ENCODE data around the gene TMEM232.
"Not testable (repeated sequence)": the region's sequence is repeated elsewhere in the genome, so short reads cannot be mapped to it uniquely, and the experiment has no call there.

TMEM232 gene

DNA sequence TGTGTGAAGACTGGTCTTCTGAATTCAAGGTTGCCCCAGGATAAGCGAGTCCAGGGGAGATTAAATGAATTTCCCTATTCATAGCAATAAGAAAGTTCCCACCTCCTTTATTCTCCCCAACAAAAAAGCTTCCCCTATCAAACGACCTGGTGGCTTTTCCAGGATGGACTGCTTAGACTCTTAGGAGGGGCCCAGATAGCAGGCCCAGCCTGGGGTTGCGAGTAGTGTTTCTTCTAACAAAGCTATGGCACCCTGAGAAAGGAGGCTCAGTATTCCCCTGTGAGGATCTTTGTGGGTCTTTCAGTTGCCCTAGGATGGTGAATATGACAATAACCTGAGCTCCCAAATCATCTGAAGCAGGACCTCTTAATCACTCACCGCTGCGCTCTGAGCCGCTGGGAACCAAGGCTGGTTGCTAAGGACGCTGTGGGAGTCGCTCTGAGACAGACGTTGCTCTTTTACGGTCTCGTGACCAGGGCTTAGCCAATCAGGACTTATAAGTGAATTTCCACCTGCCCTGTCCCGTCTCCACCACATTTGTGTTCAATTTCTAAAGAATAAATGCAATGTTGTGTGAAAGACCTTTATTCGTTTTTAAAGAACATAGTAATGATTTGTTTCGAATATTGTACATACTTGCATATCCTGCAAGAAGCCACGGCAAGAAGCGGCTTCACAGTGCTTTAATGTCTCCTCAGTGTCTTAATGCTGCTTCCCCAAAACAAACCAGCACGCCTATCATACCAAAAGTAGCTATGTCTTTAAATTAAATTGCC, at the start of gene TMEM232:
Gene TMEM232 (minus strand): TSS at position 423 of the 776 bp plus-strand sequence. CDS start 59,319 bp downstream, outside the sequence.
- DNase-seq: peak; percentile 53

DNA sequence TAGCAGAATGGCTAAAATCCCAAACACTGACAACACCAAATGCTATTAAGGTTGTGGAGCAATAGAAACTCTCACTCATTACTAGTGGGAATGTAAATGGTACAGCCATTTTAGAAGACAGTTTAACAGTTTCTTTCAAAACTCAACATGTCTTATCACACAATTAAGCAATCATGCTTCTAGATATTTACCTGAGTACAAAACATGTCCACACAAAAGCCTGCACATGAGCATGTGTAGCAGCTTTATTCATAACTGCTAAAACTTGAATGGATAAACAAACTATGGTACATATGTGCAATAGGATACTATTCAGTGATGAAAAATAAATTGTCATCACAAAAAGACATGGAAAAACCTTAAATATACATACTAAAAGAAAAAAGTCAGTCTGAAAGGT, 43.8 kb upstream of the TMEM232 start:
- DNase-seq: no peak

DNA sequence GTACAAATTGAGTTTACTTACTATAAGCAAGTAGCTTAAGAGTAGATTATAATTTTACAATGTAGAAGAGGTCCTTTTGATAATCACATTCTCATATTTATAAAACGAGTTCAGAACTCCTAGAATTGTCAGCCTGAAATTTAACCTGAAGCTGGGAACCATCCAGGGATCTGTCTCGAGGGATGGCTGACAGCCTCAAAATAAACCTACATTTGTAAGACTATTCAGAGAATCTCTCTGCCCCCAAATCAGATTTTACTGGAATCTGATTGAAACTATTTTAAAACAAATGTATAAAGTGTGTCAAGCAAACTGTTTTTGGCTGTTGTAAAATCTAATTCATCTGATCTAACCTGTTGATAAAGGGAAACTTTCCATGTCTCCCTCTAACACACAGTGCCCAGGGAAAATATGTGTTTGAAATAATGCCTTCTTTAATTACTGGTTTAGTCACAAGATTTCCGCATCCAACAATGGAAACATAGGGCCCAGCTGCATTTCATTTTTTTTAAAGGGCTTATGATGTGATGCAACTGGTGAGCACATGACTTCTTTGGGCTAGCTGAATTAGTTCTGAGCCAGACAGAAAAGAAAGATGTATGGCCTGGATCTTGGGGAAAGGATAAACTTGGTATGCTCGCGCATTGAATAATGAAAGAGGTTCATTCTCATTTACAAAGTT, 42.7 kb upstream of the TMEM232 start:
- DNase-seq: no peak

DNA sequence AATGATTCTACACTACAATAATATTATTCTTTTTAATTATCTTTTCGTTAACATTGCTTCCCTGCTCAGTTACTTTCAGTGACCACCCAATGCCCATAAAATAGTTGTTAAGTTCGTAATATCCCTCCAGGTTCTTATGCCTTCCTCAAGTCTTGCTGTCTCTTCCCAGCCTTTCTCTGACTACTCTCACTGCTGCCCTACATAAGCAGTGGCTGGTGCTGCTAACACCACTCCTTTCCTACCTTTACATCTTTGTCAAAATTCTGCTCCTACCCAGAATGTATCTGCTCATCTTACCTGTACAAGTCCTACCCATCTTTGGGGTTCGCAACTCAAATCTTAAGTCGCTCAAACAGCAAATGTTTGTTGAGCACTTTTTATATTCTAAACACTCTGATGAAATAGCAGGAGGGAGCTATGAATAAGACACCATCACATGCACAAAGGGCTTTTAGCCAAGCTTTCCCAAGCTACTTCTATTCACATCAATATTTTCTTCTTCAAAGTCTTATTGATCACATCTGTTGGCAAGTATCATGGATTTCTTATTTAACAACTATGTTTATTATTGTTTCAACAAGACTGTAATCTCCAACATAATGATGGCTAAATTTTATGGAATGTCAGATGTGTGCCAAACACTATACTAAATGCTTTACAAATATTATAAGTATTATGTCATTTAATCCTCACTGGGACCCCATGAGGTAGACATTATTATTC, 41.8 kb upstream of the TMEM232 start:
- DNase-seq: no peak

DNA sequence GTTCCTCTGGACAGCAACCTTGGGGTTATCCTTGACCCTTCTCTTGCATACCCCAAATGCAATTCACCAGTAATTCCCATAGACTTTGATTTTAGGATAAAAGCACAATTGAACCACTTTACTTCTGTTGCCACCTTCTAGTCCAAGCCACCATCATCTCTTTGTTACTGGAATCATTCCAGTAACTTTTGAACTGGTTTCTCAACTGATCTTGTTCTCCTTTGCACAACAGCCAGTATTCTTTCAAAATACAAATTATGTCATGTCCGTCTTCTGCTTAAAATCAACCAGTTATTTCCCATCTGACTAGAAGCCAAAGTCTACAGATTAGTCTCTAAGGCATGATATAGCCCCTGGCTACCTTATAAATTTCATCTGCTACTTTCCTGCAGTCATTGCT, 33.7 kb upstream of the TMEM232 start:
- no peak for DNase-seq

DNA sequence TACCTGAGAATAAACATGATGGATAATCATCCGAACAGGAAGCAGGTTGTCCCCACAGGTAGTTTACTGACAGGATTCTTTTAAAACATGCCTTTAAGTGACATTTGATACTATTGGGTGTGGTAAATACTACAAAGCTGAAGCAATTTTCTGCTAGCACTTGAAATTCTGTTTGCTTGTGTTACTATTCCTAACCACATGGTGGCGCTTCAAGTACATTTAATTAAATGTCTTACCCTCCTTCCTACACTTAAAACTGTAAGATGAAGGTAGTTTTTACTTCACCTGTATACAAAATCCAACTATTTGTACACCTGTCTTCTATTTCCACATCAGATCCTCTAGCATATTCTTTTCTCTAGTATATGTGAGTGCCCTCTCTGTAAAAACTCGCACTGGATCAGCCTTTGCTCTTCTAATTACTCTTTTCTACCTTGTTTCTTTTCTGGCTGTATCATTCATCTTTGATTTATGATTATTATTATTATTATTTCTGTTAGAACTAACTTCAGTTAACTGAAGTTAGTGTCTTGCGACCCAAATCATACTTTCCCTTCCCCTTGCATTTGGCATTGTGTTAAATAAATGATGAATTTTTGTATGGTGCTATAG, 30.8 kb upstream of the TMEM232 start:
- DNase-seq: no peak

DNA sequence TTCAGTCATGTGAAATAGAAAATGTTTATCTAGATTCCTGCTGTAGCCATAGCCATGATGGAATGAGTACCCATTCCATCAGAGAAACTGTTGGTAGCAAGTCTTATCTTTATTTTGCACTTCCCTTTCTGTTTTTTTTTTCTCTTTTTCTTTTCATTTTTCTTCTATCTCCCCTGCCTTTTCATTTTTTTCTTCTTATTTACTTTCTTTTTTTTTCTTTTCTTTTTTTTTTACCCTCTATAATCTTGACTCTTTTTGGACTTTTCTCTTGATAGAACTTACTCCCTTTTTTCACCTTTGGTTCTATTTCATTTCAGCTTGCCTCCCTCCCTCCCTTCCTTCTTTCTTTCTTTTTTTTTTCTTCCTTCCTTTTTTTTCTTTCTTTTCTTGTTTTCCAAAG, 27.7 kb upstream of the TMEM232 start:
- DNase-seq: no peak

DNA sequence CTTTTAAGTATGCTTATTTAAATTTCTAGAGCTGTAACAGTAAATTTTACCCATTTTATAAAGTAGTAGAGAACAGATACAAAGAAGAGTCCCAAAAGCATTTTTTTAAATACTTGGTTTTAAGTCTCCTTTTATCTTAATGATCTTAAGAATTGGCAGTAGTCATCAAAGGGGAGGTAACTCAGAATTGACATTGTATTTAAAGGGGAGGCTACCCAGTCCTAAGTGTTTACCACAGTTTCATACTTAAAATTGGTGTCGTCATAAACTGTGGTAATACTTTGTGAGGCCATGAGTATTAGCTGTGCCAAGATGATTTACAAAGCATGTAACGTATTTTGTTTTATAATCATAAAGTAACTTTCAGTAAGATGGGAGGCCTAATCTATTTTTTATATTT, 27.1 kb upstream of the TMEM232 start:
- no peak for DNase-seq

DNA sequence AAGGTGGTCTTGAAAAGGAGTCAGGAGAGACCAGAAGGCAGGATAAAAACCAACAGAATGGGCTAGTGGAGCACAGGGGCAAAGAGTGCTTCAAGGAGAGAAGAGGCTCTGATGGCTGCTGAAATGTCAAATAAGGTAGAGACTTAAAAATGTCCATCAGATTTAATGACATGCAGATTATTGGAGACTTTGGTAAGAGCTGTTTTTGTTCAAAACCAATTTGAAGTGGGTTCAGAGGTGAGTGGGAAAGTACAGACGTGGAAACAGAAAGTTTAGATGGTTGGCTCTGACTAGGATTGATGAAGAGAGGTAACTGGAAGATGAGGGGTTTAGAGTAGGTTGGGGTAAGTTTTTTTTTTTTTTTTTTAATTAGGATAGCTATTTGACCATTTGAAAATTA, 26.5 kb upstream of the TMEM232 start:
- DNase-seq: no peak

DNA sequence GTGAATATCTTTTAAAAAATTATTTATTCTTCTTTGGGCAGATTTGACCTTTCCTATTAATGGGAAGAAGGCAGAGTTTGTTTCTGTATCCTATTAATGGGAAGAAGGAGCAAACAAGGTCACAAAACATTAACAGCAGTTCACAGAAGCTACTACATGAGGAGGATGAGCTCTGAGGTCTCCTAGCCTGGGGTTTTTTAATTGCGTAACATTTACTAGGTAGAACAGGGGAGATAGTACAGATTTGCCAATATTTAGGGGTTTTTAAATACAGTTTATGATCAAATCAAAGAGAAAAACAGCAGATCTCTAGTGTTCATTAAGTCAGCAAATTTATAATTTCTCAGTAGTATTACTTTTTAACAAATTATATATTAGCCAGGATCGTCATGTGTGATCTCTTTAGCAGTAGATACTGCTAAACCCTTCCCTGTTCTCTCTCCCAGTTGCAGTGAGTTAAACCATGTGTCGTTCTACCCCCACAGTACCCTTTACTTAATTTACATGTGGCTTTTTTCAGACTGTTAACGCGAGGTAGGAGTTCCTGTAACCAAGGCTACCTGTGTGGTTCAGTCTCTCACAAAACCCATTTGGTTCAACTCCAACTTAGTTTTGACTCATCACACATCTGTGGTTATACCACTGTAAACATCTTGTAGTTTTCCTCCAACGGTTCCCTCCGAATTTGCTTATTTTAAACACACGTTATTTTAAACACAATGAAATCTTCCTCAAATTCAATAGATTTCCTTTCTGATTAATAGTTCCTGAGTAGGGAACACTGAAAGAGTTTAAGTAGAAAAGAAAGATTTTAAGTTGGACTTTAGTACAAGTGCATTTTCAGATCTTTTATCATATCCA, 25.7 kb upstream of the TMEM232 start:
- no peak for DNase-seq

DNA sequence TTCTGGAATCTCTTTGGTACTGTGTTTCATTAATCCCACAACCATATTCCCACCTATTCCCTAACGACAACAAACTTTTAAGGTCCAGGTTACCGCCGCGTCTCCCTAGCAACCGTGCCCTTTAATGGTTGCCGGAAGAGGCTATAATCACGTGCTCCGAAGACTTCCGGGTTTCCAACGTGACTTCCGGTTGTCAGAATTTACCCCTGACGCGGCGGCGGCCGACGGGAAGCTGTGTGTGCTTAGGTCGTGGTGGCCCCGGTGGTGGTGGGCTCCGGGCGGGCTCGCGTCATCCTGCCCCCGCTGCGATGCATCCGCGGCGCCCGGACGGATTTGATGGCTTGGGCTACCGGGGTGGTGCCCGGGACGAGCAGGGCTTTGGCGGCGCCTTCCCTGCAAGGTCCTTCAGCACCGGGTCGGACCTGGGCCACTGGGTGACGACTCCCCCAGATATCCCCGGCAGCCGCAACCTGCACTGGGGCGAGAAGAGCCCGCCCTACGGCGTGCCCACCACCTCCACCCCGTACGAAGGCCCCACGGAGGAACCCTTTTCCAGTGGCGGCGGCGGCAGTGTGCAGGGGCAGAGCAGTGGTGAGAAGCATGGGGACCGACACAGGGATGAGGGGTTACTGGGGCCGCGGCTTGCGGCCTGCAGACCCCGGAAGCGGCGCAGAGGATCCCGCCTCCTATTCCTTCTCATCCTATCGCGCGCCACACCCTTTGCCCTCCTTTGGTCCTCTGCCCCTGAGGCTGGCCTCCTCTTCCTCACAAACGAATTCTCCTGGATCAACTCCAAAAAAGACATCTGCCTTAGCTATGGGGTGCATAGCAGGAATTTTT, 12.6 kb upstream of the TMEM232 start, which contains the start of gene SLC25A46:
Gene SLC25A46 (plus strand): TSS at position 196 of the 840 bp plus-strand sequence. CDS start 113 bp downstream, at position 309.
- DNase-seq: peak; percentile 20

DNA sequence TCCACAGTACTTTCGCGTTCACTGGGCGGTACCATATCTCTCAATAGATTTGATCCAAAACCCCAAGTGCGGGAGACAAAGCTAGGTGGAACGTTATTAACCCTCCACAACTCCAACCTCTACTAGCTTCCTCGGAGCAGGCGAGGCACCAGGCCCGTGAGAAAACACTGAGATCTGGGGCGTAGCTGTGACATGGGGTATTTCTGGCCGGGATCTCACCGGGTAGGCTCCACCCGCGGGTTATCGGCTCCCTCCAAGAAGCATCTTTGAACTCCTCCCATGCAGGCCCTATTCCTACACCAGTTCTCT, 12.0 kb upstream of the TMEM232 start:
- DNase-seq: no peak

DNA sequence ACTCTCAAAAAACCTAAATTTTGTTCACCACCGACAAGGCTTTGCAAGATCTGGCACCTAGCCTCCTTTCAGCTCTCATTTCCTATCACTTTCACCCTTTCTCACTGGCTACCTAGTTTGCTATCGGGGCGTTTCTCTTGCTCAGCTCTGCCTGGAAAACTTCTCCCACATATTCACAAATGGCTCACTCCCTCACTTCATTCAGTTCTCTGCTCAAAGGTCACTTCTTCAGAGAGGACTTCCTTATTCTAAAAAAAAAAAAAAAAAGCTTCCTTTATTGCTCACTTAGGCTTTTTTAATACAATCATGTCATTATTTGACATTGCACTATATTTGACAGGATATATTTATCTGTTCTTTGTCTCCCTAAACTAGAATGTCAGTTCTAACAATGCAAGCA, 10.3 kb upstream of the TMEM232 start:
- no peak for DNase-seq

DNA sequence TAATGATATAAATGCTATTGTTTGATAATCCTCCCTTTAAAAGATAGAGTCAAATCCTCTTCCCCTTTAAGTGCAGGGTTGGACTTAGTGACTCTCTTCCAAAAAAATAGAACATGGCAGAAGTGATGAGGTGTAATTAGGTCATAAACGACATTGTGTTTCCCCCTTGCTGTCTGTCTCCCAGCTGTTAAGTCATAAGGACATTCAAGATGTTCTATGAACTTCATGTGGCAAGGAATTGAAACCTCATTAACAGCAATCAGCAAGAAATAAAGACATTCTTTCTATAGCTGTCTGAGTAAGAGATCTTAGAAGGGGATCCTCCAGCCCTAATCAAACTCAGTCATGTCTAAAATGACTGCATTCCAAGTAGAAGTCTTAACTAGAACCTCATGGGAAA, 9.1 kb upstream of the TMEM232 start:
- no peak for DNase-seq

DNA sequence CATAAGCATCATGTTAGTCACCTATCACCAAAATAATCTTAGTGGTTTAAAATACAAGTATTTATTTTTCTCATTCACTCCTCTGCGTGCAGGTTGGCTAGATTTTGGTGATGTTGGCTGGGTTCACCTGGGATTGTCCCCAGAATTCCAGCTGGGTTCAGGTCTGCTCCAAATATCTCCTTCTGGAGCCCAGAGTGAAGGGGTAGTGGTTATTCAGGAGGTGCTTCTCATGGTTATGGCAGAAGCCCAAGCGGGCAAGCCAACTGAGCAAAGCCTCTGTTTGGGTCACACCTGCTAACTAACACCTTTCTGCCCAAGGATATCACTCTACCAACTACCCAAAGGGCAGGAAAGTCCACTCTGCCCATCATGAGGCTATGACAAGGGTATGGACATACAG, 7.6 kb upstream of the TMEM232 start:
- DNase-seq: no peak

DNA sequence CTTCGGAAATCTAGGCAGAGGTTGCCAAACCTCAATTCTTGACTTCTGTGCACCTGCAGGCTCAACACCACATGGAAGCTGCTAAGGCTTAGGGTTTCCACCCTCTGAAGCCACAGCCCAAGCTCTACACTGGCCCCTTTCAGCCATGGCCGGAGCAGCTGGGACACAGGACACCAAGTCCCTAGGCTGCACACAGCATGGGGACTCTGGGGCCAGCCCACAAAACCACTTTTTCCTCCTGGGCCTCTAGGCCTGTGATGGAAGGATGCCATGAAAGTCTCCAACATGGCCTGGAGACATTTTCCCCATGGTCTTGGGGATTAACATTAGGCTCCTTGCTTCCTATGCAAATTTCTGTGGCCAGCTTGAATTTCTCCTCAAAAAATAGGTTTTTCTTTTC, 5.0 kb upstream of the TMEM232 start:
- not testable (repeated sequence) for DNase-seq

DNA sequence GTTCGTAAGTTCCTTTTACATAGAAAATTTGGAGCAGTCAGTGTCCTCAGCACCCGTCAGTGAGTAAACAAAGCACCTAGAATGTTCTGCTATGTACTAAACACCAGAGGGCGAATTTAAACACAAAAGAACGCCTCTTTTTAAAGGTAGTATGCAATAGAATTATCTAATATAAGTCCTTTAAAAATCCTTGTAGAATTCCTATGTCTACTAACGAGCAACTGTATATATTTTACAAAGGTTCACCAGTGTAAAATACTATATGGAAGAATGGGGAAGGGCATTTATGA, 499 bp upstream of the TMEM232 start:
- no peak for DNase-seq

DNA sequence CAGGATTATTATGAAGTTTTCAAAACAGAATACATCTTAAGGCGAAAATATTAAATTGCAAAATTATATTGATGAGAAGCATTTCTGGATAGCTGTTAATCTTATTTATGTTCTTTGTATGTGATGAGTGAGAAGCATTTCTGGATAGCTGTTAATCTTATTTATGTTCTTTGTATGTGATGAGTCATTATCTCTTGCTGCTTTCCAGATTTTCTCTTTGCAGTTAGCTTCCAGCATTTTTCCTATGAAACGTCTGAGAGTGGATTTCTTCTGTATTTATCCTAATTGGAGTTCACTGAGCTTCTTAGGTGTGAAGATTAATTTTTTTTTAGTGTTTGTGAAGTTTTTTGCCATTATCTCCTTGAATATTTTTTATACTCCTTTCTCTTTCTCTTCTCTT, 8.2 kb downstream of the TMEM232 start:
- no peak for DNase-seq

DNA sequence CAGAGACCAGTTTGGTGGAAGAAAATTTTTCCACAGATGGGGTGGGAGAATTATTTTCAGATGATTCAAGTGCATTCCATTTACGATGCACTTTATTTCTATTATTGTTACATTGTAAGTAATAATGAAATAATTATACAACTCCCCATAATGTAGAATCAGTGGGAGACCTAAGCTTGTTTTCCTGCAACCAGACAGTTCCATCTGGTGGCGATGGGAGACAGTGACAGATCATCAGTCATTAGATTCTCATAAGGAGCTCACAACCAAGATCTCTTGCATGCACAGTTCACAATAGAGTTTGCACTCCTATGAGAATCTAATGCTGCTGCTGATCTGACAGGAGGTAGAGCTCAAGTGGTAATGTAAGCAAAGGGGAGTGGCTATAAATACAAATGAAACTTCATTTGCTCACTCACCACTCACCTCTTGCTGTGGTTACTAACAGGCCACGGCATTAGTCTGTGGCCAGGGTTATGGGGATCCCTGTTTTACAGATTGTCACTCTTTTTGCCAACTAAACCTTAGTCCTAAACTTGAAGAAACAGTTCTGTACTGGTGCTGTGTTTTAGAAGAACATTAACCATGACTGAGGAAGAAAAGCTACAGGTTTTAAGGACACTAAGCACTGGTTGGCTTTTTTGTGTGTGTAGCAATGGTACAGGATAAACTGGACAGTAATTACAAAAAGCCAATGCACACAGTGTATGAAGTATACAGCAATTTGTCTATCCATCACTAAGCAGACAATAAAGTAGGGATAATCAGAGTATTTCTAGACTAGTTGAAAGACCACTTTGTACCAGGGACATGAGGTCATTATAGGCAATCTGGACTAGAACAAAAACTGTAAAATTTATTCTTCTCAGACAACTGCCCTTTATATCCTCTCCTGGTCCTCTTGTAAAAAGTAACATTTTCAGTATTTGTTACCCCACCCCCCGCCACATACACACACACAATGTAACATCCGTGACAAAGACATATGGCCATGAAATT, 9.9 kb downstream of the TMEM232 start:
- DNase-seq: no peak

DNA sequence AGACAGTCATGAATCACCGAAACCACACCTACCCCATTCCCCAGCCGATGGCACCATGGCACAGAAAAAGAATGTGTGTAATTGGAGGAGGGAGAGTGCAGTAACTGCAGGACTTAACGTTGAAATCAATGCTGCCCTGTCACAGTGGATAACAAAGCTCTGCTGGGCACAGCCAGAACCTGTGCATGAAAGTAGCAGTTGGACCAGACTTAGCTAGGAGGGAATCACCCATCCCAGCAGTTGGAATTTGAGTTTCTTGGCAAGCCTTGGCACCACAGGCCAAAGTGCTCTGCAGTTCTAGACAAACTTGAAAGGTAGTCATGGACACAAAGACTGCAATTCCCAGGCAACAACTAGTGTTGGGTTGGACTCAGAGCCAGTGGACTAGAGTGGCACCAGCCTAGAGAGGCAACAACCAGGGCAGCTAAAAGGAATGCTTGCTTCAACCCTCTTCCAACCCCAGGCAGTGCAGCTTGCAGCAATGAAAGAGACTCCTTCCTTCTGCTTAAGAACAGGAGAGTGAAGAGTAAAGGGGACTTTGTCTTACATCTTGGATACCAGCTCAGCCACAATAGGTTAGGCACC, 19.1 kb downstream of the TMEM232 start:
- no peak for DNase-seq

Data from NCI-H1436 treated with DMSO at 0.1 percent for 48 hours (cell line).